ENCODE measurements around the gene RNF26.

GRCh38 chr11:119298726-119299125, 35.6 kb upstream of the RNF26 start:
- TF ChIP-seq CTCF (conservative IDR thresholded peaks at IDR 0.05 in 1 of 2, IDR thresholded peaks at IDR 0.05 in 1 of 2; ENCODE audit: low read depth in 1 of 2, low read length in 2 of 2) (no peak), EZH2 (IDR thresholded peaks at IDR 0.05; ENCODE audit: low read length, missing control alignments) (no peak)

Data from fibroblast of lung (primary cell).